Dendritic cell treated with granulocyte-macrophage colony-stimulating factor and Interleukin-4, amounts not matched to agents 40 ng/mL and 50 ng/mL, for 4 days (primary cell): ENCODE results near the gene TCEANC2.

Source experiments
- H3K27ac Mint-ChIP-seq: one replicate; pipeline ENCODE4 v1.8.0; 2022; ENCODE audit warnings: mild to moderate bottlenecking, mixed read lengths
- H3K27me3 Mint-ChIP-seq: one replicate; pipeline ENCODE4 v1.8.0; 2022; ENCODE audit warnings: mild to moderate bottlenecking, mixed read lengths
- H3K36me3 Mint-ChIP-seq: one replicate; pipeline ENCODE4 v1.8.0; 2022; ENCODE audit warnings: low read depth, mixed read lengths
- H3K4me1 Mint-ChIP-seq: one replicate; pipeline ENCODE4 v1.8.0; 2022; ENCODE audit warnings: low read depth, mixed read lengths
- H3K4me3 Mint-ChIP-seq: one replicate; pipeline ENCODE4 v1.8.0; 2022; ENCODE audit warnings: mild to moderate bottlenecking, moderate library complexity, mixed read lengths
- H3K9me3 Mint-ChIP-seq: one replicate; pipeline ENCODE4 v1.8.0; 2022; ENCODE audit warnings: mixed read lengths
- intact Hi-C: fragments of 100-400 bp; cut with micrococcal nuclease; formaldehyde crosslinking; loops from one replicate; pipeline ENCODE4 v1.15.0; 2022

TCEANC2 gene

GRCh38 chr1:54105736-54106269 lies 52.4 kb downstream of the TCEANC2 start:
- no peaks in the 10 kb centered on the region for H3K4me1 Mint-ChIP-seq
- intact Hi-C loops, result no loop called here
- peaks cover 11% of the 10 kb centered on the region for H3K9me3 Mint-ChIP-seq
- H3K36me3 Mint-ChIP-seq, result peaks cover 33% of the 10 kb centered on the region
- H3K27me3 Mint-ChIP-seq, result no peaks in the 10 kb centered on the region
- H3K4me3 Mint-ChIP-seq, result no peak overlapping the region
- H3K27ac Mint-ChIP-seq, result no peak overlapping the region

- H3K4me1 Mint-ChIP-seq, result no peaks in the 10 kb centered on the region
- peaks cover 11% of the 10 kb centered on the region for H3K9me3 Mint-ChIP-seq
- intact Hi-C loops, result no loop called here
- peaks cover 20% of the 10 kb centered on the region for H3K36me3 Mint-ChIP-seq
- no peaks in the 10 kb centered on the region for H3K27me3 Mint-ChIP-seq
- no peak overlapping the region for H3K27ac Mint-ChIP-seq
- no peak overlapping the region for H3K4me3 Mint-ChIP-seq
These were observed 53.7 kb downstream of the TCEANC2 start for GRCh38 chr1:54107131-54107530.

- intact Hi-C loops, result no loop called here
- H3K27ac Mint-ChIP-seq, result no peak overlapping the region
- H3K9me3 Mint-ChIP-seq, result peaks cover 2% of the 10 kb centered on the region
- peaks cover 10% of the 10 kb centered on the region for H3K36me3 Mint-ChIP-seq
- H3K4me1 Mint-ChIP-seq, result no peaks in the 10 kb centered on the region
- H3K27me3 Mint-ChIP-seq, result no peaks in the 10 kb centered on the region
- no peak overlapping the region for H3K4me3 Mint-ChIP-seq
These were observed 54.7 kb downstream of the TCEANC2 start for GRCh38 chr1:54108156-54108555.

- no peaks in the 10 kb centered on the region for H3K4me1 Mint-ChIP-seq
These were observed 56.0 kb downstream of the TCEANC2 start for GRCh38 chr1:54109129-54110090.

GRCh38 chr1:54110996-54111395 lies 57.6 kb downstream of the TCEANC2 start:
- intact Hi-C loops, result no loop called here
- no peaks in the 10 kb centered on the region for H3K36me3 Mint-ChIP-seq
- H3K27ac Mint-ChIP-seq, result no peak overlapping the region
- H3K4me1 Mint-ChIP-seq, result no peaks in the 10 kb centered on the region
- no peaks in the 10 kb centered on the region for H3K27me3 Mint-ChIP-seq
- H3K9me3 Mint-ChIP-seq, result no peaks in the 10 kb centered on the region
- no peak overlapping the region for H3K4me3 Mint-ChIP-seq

More at GRCh38 chr1:54109129-54110090, 56.0 kb downstream of the TCEANC2 start:
- Mint-ChIP-seq H3K4me3 (no peak overlapping the region), H3K27me3 (no peaks in the 10 kb centered on the region), H3K9me3 (no peaks in the 10 kb centered on the region), H3K27ac (no peak overlapping the region), H3K36me3 (peaks cover 7% of the 10 kb centered on the region)
- intact Hi-C loops, result no loop called here

- no peaks in the 10 kb centered on the region for H3K4me1 Mint-ChIP-seq
- no peak overlapping the region for H3K27ac Mint-ChIP-seq
- no peaks in the 10 kb centered on the region for H3K27me3 Mint-ChIP-seq
- H3K36me3 Mint-ChIP-seq, result no peaks in the 10 kb centered on the region
- intact Hi-C loops, result no loop called here
- no peaks in the 10 kb centered on the region for H3K9me3 Mint-ChIP-seq
- H3K4me3 Mint-ChIP-seq, result no peak overlapping the region
These were observed 58.2 kb downstream of the TCEANC2 start for GRCh38 chr1:54111624-54112023.

GRCh38 chr1:54112027-54112426 lies 58.6 kb downstream of the TCEANC2 start:
- intact Hi-C loops, result no loop called here
- no peak overlapping the region for H3K4me3 Mint-ChIP-seq
- no peaks in the 10 kb centered on the region for H3K9me3 Mint-ChIP-seq
- H3K4me1 Mint-ChIP-seq, result no peaks in the 10 kb centered on the region
- H3K27ac Mint-ChIP-seq, result no peak overlapping the region
- H3K36me3 Mint-ChIP-seq, result no peaks in the 10 kb centered on the region
- H3K27me3 Mint-ChIP-seq, result no peaks in the 10 kb centered on the region

- Mint-ChIP-seq H3K27ac (no peak overlapping the region), H3K27me3 (no peaks in the 10 kb centered on the region), H3K36me3 (no peaks in the 10 kb centered on the region), H3K4me3 (no peak overlapping the region), H3K9me3 (no peaks in the 10 kb centered on the region), H3K4me1 (no peaks in the 10 kb centered on the region)
- intact Hi-C loops, result no loop called here
These were observed 59.4 kb downstream of the TCEANC2 start for GRCh38 chr1:54112705-54113368.

GRCh38 chr1:54114001-54114400 lies 60.6 kb downstream of the TCEANC2 start:
- no peaks in the 10 kb centered on the region for H3K4me1 Mint-ChIP-seq
- H3K9me3 Mint-ChIP-seq, result no peaks in the 10 kb centered on the region
- intact Hi-C loops, result no loop called here
- H3K27ac Mint-ChIP-seq, result no peak overlapping the region
- H3K36me3 Mint-ChIP-seq, result no peaks in the 10 kb centered on the region
- no peak overlapping the region for H3K4me3 Mint-ChIP-seq
- H3K27me3 Mint-ChIP-seq, result no peaks in the 10 kb centered on the region

- Mint-ChIP-seq H3K4me1 (no peaks in the 10 kb centered on the region), H3K27me3 (no peaks in the 10 kb centered on the region), H3K9me3 (no peaks in the 10 kb centered on the region), H3K27ac (no peak overlapping the region), H3K4me3 (no peak overlapping the region), H3K36me3 (no peaks in the 10 kb centered on the region)
- intact Hi-C loops, result no loop called here
These were observed 61.5 kb downstream of the TCEANC2 start for GRCh38 chr1:54114955-54115354.

GRCh38 chr1:54115520-54115919 lies 62.1 kb downstream of the TCEANC2 start:
- Mint-ChIP-seq H3K36me3 (no peaks in the 10 kb centered on the region), H3K4me1 (no peaks in the 10 kb centered on the region), H3K27ac (no peak overlapping the region), H3K4me3 (no peak overlapping the region), H3K9me3 (no peaks in the 10 kb centered on the region), H3K27me3 (no peaks in the 10 kb centered on the region)
- intact Hi-C loops, result no loop called here

GRCh38 chr1:54117815-54118563 lies 64.6 kb downstream of the TCEANC2 start:
- intact Hi-C loops, result no loop called here
- no peak overlapping the region for H3K27ac Mint-ChIP-seq
- peaks cover 7% of the 10 kb centered on the region for H3K4me1 Mint-ChIP-seq
- H3K4me3 Mint-ChIP-seq, result no peak overlapping the region
- H3K36me3 Mint-ChIP-seq, result no peaks in the 10 kb centered on the region
- peaks cover 13% of the 10 kb centered on the region for H3K27me3 Mint-ChIP-seq
- H3K9me3 Mint-ChIP-seq, result no peaks in the 10 kb centered on the region

GRCh38 chr1:54118704-54119103 lies 65.3 kb downstream of the TCEANC2 start:
- H3K27me3 Mint-ChIP-seq, result peaks cover 13% of the 10 kb centered on the region
- intact Hi-C loops, result no loop called here
- no peaks in the 10 kb centered on the region for H3K9me3 Mint-ChIP-seq
- no peak overlapping the region for H3K27ac Mint-ChIP-seq
- no peak overlapping the region for H3K4me3 Mint-ChIP-seq
- no peaks in the 10 kb centered on the region for H3K36me3 Mint-ChIP-seq
- peaks cover 7% of the 10 kb centered on the region for H3K4me1 Mint-ChIP-seq
